GF-D8 (cell line): ENCODE measurements around the gene OLFM2.
A peak's percentile ranks its signal among the peaks of the same experiment; 100 is the strongest.
"Not testable (repeated sequence)": the region's sequence is repeated elsewhere in the genome, so short reads cannot be mapped to it uniquely, and the experiment has no call there.

Experiments
- DNase-seq: peaks from one replicate; lab custom pipeline; 2025; lab: John Stamatoyannopoulos, UW

The OLFM2 gene

GRCh38 chr19:9828551-9829063, 107.7 kb downstream of the OLFM2 start:
- DNase-seq, result peak; percentile 1

- peak; percentile 69 for DNase-seq
Observed at GRCh38 chr19:9827289-9828238, 108.8 kb downstream of the OLFM2 start, which contains the start of gene UBL5. Gene UBL5, plus strand, starts transcription at chr19:9827918. Its CDS starts 420 bp downstream, at chr19:9828338.

- no peak for DNase-seq
Observed at GRCh38 chr19:9823816-9824215, 112.5 kb downstream of the OLFM2 start.

GRCh38 chr19:9820034-9820433, 116.3 kb downstream of the OLFM2 start:
- DNase-seq, result not testable (repeated sequence)

GRCh38 chr19:9819596-9819909, 116.8 kb downstream of the OLFM2 start:
- DNase-seq, result no peak

- DNase-seq, result peak; percentile 100
Observed at GRCh38 chr19:9818734-9819595, 117.3 kb downstream of the OLFM2 start, which contains the start of gene FBXL12. Gene FBXL12, minus strand, starts transcription at chr19:9819079. Its CDS starts 266 bp downstream, at chr19:9818813.

GRCh38 chr19:9818175-9818733, 118.1 kb downstream of the OLFM2 start:
- no peak for DNase-seq

GRCh38 chr19:9811139-9811538, 125.2 kb downstream of the OLFM2 start:
- DNase-seq, result no peak

- DNase-seq, result no peak
Observed at GRCh38 chr19:9808855-9809824, 127.2 kb downstream of the OLFM2 start.

- DNase-seq, result no peak
Observed at GRCh38 chr19:9806803-9807202, 129.5 kb downstream of the OLFM2 start.
